ENCODE measurements around the gene PPP6R3.
"Not testable (repeated sequence)": the region's sequence is repeated elsewhere in the genome, so short reads cannot be mapped to it uniquely, and the experiment has no call there.

PPP6R3 gene

GRCh38 chr11:68527585-68527984, 67.0 kb downstream of the PPP6R3 start:
- no peak for DNase-seq (ENCODE audit: low read depth)

DNA sequence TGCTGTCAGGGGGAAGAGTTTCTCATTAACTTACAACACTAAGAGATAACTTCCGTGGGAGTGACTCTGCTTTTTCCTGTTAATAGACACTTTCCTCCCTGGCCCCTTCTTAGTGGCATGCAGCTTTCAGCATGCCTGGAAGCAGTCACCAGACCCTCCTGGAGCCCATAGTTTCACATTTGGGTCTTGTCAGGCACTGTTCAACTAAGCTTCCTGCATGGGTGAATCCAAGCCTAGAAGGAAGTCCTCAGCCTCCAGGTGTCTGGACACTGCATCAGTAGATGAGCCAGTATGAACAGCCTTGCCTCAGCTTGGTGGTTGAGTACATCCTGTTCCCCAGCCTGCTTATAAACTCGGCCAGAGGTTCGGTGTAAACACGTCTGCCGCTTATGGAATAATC, 68.1 kb downstream of the PPP6R3 start:
- no peak for DNase-seq (ENCODE audit: low read depth)

GRCh38 chr11:68531129-68531693, 70.7 kb downstream of the PPP6R3 start:
- no peak for DNase-seq (ENCODE audit: low read depth)

GRCh38 chr11:68532727-68533369, 72.3 kb downstream of the PPP6R3 start:
- no peak for DNase-seq (ENCODE audit: low read depth)

DNA sequence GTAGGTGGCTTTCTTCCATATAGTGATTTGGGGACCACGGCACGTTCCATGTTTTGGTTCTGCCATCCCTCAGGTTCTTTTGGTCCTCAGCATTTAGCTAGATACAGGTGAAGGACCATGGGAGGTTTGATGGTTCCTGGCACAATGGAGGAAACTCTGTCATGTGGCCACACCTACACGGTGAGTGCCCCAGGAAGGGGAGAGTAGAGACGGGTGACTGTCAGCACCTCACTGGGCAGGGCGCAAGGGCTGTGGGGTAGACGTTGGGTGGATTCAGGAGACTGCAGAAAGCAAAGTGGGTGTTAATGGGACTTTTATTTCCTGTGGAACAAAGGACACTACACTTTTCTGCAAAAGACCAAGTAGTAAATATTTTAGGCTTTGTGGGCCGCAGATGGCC, 73.4 kb downstream of the PPP6R3 start:
- DNase-seq (ENCODE audit: low read depth), result no peak

DNA sequence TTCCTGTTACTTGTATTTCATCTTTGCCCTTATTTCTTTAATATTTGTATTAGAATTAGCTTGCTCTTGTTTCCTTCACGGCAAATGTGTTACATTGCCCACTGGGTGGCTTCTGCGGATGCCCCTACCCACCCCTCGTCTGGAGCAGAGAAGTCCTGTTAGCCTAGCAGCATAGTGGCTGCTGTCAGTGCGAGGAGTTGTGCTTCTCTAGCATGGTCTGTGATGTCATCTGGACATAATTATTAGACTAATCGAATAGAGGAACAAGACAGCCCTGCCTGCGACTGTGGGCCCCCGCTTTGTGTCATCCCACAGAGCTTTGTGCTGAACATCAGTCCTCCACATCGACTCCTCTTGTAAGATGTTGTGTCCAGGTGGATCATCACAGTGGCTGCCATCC, 74.5 kb downstream of the PPP6R3 start:
- no peak for DNase-seq (ENCODE audit: low read depth)

GRCh38 chr11:68536706-68537105, 76.2 kb downstream of the PPP6R3 start:
- DNase-seq (ENCODE audit: low read depth), result no peak

- DNase-seq (ENCODE audit: low read depth), result no peak
These were observed 77.5 kb downstream of the PPP6R3 start for GRCh38 chr11:68538025-68538424.

GRCh38 chr11:68539395-68539794, 78.8 kb downstream of the PPP6R3 start:
- DNase-seq (ENCODE audit: low read depth), result no peak

- DNase-seq (ENCODE audit: low read depth), result not testable (repeated sequence)
These were observed 80.0 kb downstream of the PPP6R3 start for GRCh38 chr11:68540504-68540903.

GRCh38 chr11:68541116-68541515, 80.6 kb downstream of the PPP6R3 start:
- DNase-seq (ENCODE audit: low read depth), result no peak

DNA sequence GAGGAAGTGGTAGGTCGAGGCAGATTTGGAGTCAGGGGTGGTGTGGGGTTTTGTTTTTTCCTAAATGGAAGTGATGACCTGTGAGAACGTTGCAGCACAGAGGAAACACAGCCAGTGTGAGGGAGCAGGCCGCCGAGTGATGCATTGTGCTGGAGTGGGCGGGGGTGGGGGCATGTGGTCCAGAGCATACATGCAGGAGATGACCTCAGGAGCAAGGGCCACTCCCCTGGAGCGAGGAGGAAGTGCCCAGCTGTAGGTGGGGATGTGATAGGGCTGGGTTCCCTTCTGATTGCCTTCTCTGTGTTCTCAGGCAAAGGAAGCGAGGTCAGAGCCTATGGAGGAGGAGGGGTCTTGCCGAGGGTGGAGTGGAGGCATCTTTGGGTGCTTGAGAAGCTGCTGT, 81.4 kb downstream of the PPP6R3 start:
- no peak for DNase-seq (ENCODE audit: low read depth)

DNA sequence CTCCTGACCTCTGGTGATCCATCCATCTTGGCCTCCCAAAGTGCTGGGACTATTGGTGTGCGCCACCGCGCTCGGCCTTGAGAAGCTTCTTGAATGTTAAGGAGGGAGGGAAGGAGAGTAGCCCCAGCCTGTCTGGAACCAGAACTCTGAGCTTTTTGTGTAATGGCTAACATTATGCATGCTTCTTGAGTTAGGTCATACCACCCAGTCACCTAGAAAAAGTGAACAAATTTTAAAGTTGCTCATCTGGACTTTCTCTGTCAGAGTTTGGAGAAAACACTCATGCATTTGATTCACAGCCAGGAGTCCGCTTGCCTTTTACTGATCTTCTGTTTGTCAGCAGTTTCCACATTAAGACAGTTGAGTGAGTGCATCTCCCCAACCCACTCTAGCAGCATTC, 82.1 kb downstream of the PPP6R3 start:
- DNase-seq (ENCODE audit: low read depth), result no peak

- DNase-seq (ENCODE audit: low read depth), result no peak
These were observed 83.0 kb downstream of the PPP6R3 start for GRCh38 chr11:68543594-68543993.

- DNase-seq (ENCODE audit: low read depth), result no peak
These were observed 84.8 kb downstream of the PPP6R3 start for GRCh38 chr11:68545347-68545746.

GRCh38 chr11:68545796-68546195, 85.2 kb downstream of the PPP6R3 start:
- no peak for DNase-seq (ENCODE audit: low read depth)

- DNase-seq (ENCODE audit: low read depth), result no peak
These were observed 86.0 kb downstream of the PPP6R3 start for GRCh38 chr11:68546555-68546954.

DNA sequence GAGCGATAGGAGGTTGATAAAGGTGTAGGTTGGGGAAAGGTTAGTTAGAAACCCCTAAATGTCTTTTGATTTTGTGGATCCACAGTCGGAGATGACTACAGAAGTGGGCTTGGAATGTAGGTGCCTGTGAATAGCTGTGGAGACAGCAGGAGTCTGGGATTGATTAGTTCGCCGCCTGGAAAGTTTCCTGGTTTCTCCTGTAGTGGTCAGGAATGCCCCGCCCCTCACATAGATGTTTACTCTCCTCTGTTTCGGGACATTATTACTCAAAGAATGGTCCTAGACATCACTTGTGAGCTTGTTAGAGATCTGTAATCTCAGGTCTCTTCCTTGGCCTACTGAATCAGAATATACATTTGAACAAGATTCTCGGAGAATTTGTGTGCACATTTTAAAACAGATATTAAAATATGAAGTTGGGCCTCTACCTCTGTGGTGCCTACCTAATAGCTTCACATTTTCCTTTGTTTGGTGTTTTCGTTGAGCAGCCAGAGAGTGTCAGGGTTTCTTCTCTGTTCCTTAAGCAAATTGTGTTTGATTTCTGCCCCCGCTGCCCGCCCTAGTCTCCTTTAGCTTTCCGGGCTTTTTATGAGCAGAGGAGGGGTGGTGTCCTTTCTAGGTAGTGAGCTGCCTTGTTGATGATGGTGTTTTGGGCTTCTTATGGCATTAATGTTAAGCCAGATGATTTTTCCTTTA, 89.4 kb downstream of the PPP6R3 start:
- DNase-seq (ENCODE audit: low read depth), result no peak

DNA sequence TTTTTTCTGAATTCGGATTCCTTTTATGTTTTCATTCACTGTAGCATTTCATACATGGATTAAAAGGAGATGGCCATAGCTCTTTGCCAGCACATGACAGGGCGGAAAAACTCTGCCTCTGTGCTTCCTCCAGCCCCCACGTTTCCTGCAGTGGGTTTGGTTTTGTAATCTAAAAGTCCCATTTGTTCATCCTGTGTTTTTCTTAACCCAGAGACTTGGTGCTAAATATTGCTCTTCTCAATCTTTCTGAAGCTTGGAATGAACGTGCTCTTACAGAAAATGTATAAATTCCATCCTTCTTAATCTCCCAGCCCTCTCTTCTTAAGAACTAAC, 89.9 kb downstream of the PPP6R3 start:
- no peak for DNase-seq (ENCODE audit: low read depth)

- DNase-seq (ENCODE audit: low read depth), result no peak
These were observed 90.7 kb downstream of the PPP6R3 start for GRCh38 chr11:68551223-68551622.

GRCh38 chr11:68551777-68552176, 91.2 kb downstream of the PPP6R3 start:
- no peak for DNase-seq (ENCODE audit: low read depth)

GRCh38 chr11:68552542-68552941, 92.0 kb downstream of the PPP6R3 start:
- DNase-seq (ENCODE audit: low read depth), result no peak

DNA sequence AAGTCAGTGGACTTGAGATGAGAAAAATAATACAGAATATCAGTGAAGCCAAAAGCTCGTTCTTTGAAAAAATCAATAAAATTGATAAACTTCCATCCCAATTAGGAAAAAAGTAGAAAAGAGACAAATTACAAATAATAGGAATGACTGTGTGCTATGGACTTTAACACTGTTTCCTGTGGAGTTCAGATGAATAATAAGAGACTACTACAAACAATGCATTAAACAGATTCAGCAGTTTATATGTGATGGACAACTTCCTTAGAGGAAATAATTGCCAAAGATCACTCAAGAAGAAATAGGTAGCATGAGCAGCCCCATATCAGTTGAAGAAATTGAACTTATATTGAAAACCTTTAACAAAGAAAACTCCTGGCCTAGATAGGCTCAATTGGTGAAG, 99.7 kb downstream of the PPP6R3 start:
- DNase-seq (ENCODE audit: low read depth), result no peak

DNA sequence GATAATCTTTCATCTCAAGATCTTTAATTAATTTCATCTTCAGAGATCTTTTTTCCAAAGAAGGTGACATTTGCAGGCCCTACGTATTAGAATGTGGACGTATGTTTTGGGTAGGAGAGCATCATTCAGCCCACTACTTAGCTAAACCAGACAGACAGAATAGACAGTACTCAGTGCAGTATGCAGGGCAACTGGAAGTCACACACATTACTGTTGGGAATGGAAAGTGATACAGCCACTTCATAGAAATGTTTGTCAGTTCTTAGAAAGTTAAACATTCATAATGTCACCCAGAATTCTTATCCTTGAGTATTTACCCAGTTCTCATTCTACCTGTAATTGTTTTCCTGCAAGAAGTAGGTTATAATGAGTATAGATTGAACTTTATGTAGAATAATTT, 102.9 kb downstream of the PPP6R3 start:
- DNase-seq (ENCODE audit: low read depth), result no peak
